GM20000 (cell line): Measurements from ENCODE around the gene LHFPL2.

ENCODE experiments used
- DNase-seq: peaks from one replicate; pipeline ENCODE4 v3.0.0; 2012; ENCODE audit warnings: low spot score
- TF ChIP-seq, protein P1 (sequence below): IDR thresholded peaks from 2 replicates; pipeline ENCODE4 v1.5.1; 2012; ENCODE audit warnings: mild to moderate bottlenecking, control low read depth; ENCODE audit errors: extremely low read depth, missing control alignments

The LHFPL2 gene

DNA sequence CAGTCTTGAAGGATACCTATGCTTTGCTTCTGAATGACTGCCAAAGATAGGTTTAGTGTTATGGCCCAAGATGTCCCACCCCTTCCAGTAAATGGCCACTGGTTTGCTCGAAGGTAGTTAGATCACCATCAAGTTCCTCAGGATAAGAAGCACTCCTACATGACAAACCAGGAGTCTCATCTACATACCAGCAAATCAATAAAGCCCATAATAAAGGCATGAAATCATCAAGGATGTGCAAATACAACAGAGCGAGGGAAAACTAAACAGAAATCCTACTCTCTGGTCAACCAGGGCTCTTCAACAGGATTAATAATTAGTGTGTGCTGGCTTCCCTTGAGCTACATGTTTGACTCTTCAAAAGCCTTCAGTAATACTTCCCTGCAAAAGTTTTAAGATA lies 141.0 kb downstream of the LHFPL2 start:
- DNase-seq, result no peak
- TF ChIP-seq, protein P1, sequence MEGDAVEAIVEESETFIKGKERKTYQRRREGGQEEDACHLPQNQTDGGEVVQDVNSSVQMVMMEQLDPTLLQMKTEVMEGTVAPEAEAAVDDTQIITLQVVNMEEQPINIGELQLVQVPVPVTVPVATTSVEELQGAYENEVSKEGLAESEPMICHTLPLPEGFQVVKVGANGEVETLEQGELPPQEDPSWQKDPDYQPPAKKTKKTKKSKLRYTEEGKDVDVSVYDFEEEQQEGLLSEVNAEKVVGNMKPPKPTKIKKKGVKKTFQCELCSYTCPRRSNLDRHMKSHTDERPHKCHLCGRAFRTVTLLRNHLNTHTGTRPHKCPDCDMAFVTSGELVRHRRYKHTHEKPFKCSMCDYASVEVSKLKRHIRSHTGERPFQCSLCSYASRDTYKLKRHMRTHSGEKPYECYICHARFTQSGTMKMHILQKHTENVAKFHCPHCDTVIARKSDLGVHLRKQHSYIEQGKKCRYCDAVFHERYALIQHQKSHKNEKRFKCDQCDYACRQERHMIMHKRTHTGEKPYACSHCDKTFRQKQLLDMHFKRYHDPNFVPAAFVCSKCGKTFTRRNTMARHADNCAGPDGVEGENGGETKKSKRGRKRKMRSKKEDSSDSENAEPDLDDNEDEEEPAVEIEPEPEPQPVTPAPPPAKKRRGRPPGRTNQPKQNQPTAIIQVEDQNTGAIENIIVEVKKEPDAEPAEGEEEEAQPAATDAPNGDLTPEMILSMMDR, result no peak

DNA sequence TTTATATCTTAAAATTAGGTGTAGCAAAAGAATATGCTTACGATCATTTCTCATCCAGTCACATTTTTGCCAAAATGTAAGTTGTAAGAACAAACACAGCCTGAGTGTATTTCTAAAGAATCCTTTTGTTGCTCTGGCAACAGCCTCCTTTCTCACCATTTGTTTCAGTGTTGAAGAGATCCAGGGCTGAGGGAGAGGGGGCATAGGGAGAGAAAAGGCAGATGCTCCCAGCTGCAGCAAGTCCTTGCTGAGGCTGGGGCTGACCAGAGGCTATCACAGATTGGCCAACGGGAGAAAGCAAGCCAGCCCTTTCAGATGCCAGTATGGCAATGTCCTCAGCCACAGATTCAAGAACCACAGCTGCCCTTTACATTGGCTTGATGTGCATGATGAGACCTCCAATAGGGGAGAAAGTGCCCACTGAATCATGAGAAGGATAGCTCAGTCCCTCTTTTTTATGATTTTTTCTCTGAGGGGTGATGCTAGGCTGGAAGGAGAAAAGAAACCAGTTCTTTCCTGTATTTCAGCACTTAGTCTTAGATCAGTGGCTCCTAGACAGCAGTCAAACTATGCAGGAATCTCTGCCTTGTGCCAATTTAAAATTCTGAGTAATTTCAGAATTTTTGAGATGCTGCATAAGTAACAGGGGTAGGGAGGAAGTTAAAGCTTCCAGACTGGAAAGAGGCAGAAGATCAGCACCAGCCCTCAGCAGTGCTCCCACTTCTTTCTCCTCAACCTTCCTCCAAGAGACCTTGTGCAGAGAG lies 142.1 kb downstream of the LHFPL2 start:
- TF ChIP-seq, protein P1, result no peak
- DNase-seq, result no peak

DNA sequence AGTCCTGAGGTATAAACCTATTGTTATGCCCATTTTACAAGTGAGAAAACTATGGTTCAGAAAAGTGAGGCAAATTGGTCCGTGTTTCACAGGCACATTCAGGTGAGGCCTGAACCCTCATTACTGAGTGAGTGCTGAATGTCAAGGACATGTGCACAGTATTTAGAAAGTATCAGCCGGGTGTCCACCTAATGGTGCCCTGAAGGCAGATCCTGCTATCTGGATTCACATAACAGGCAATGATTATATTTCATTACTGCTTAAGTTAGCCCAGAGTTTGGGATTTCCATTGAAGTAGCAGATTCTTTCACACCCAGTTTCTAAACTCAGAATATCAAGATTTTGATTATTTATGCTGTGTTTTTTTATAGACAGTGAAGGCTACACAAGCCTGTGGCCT lies 142.7 kb downstream of the LHFPL2 start:
- DNase-seq, result no peak
- TF ChIP-seq, protein P1, result no peak

DNA sequence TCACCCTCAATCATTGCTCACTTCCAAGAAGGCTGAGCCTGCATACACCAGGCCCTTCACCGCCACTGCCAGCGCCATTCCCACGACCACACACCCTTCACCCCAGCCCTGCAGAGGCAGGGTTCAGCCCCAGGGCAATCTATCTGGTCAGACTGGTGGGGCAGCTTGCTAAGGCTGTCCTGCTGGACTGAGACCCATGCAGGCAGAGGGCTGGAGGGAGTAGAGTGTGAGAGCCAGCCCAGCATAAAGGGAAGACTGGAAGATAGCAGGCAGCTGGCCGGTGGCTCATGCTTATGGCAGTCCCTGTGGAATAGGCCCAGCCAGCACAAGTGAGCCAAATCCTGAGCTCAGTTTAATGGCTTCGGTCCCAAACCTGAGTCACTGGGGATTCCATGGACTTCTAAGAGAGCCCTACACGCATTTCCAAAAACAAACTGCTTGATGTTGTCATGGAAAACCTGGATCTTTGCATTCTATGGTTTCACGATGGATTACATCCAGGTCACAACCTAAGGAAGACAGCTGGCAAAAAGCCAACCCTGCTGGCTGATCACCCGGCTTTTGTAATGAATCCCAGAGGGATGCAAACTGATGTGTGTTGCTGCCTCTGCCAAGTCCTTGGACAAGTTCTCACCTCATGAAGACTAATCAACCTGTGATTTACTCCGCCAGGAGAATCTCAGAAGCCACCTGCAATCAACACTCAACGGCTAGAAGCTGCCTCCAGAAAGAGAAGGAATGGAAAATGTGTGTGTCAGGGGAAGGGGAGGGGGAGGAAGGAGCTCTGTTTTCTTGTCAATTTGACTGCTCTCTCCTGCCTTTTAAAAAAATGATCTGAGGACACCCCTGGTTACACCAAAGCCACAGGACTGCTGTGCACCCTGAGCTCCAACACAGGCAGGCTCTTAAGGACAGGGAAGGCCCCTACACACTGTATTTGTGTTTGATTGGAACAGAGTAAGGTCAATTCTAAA lies 143.6 kb downstream of the LHFPL2 start:
- no peak for DNase-seq
- TF ChIP-seq, protein P1, result no peak

DNA sequence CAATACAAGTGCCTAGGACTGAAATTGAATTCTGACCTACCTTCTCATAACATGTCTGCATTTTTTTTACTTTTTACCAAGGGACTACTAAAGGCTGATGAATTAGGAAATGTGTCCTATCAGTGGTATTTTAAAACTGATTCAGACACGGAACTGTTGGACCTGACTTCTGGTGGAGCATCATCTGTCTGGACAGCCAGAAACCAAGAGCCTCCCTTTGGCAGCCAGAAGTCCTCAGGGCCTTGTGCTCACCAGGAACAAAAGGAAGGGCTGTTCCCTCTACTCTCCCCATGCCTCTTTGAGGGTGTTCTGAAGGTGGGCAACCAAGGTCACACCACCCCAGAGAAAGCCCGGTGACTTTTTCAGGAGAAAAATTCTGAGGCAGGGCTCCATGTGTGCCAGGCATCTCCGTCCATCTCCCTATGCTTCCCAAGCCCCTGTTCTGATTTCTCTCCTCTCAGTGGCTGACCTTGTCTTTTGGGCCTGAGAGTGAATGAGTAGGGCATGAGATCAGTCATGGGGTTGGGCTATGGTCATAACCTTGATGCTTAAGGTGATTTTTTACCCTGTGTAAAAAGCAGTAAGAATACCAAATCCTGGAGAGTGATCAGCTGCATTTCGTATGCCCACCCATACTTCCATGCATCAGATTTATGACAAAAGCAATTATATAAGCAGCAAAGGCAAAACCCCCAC lies 144.5 kb downstream of the LHFPL2 start:
- TF ChIP-seq, protein P1, result no peak
- no peak for DNase-seq

DNA sequence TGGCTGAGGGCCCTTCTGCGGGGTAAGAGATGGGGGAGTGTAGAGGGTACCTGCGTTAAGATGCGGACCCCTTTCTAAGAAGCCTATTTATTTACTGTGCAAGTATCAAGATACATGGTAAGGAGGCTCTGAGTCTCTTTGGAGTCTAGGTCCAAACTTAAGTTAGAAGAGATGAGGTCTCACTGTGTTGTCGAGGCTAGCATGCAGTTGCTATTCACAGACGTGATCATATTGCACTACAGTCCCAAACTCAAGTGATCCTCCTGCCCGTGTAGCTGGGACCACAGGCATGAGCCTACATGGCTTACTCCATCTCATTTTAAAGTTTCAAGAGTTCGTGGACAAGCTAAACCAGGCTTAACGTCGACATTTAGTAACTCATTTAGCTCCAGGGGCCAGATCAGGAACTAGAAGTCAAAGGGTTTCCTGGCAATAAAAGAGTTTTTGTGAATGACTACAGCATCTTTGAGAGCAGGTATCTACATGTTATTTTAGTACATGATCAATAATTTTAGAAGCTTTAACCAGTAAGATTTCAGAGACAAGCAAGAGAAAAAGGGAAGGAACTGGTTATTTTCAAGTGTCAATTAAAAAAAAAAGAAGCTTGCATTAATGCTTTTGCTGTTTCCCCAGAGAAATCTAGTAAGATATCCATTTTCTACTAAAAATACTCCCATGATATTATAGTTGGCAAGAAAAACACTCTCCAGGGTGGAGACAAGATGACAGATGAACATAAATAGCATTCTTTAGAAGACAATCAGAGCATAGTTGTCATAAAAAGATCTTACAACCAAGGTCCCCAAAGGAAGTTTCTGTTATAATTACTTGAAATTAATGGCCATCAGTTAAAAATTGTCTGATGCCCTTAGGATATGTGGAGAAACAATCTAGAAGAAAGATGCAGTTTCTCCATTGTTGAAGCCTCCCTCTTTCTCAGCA lies 146.9 kb downstream of the LHFPL2 start:
- no peak for DNase-seq
- TF ChIP-seq, protein P1, result no peak
